ENCODE data around the gene GRB10. TPM values are rescaled to one million over a fixed set of nuclear protein-coding genes. Genes with fewer than 3 reads are reported as not detected.

The GRB10 gene
- total RNA-seq, 1 experiment from 2014 or later, result 83.7 TPM

GRCh38 chr7:50672045-50672444, 110.7 kb downstream of the GRB10 start:
- in situ Hi-C loops (cut with HindIII; ENCODE audit: low pct_unique_long_range_greater_than_20kb, low sequenced_read_pairs), result no loop called here
- DNase-seq (ENCODE audit: low read depth), result no peak

GRCh38 chr7:50671386-50671785, 111.3 kb downstream of the GRB10 start:
- in situ Hi-C loops (cut with HindIII; ENCODE audit: low pct_unique_long_range_greater_than_20kb, low sequenced_read_pairs), result no loop called here
- no peak for DNase-seq (ENCODE audit: low read depth)

- DNase-seq (ENCODE audit: low read depth), result no peak
- in situ Hi-C loops (cut with HindIII; ENCODE audit: low pct_unique_long_range_greater_than_20kb, low sequenced_read_pairs), result no loop called here
Measured at GRCh38 chr7:50669890-50670289, 112.8 kb downstream of the GRB10 start.

- no peak for DNase-seq (ENCODE audit: low read depth)
- in situ Hi-C loops (cut with HindIII; ENCODE audit: low pct_unique_long_range_greater_than_20kb, low sequenced_read_pairs), result no loop called here
Measured at GRCh38 chr7:50667789-50668226, 114.9 kb downstream of the GRB10 start.

- in situ Hi-C loops (cut with HindIII; ENCODE audit: low pct_unique_long_range_greater_than_20kb, low sequenced_read_pairs), result no loop called here
- DNase-seq (ENCODE audit: low read depth), result no peak
Measured at GRCh38 chr7:50667338-50667737, 115.4 kb downstream of the GRB10 start.

GRCh38 chr7:50666124-50666496, 116.6 kb downstream of the GRB10 start:
- in situ Hi-C loops (cut with HindIII; ENCODE audit: low pct_unique_long_range_greater_than_20kb, low sequenced_read_pairs), result no loop called here

GRCh38 chr7:50665403-50666123, 117.1 kb downstream of the GRB10 start:
- in situ Hi-C loops (cut with HindIII; ENCODE audit: low pct_unique_long_range_greater_than_20kb, low sequenced_read_pairs), result no loop called here
- DNase-seq (ENCODE audit: low read depth), result no peak

More at GRCh38 chr7:50666124-50666496, 116.6 kb downstream of the GRB10 start:
- no peak for DNase-seq (ENCODE audit: low read depth)

GRCh38 chr7:50664937-50665336, 117.8 kb downstream of the GRB10 start:
- DNase-seq (ENCODE audit: low read depth), result no peak
- in situ Hi-C loops (cut with HindIII; ENCODE audit: low pct_unique_long_range_greater_than_20kb, low sequenced_read_pairs), result no loop called here

- in situ Hi-C loops (cut with HindIII; ENCODE audit: low pct_unique_long_range_greater_than_20kb, low sequenced_read_pairs), result no loop called here
- peak; percentile 24 for DNase-seq (ENCODE audit: low read depth)
Measured at GRCh38 chr7:50664461-50664922, 118.2 kb downstream of the GRB10 start.

GRCh38 chr7:50663396-50664102, 119.1 kb downstream of the GRB10 start:
- DNase-seq (ENCODE audit: low read depth), result no peak
- in situ Hi-C loops (cut with HindIII; ENCODE audit: low pct_unique_long_range_greater_than_20kb, low sequenced_read_pairs), result no loop called here

GRCh38 chr7:50662996-50663395, 119.7 kb downstream of the GRB10 start:
- in situ Hi-C loops (cut with HindIII; ENCODE audit: low pct_unique_long_range_greater_than_20kb, low sequenced_read_pairs), result no loop called here
- no peak for DNase-seq (ENCODE audit: low read depth)

- in situ Hi-C loops (cut with HindIII; ENCODE audit: low pct_unique_long_range_greater_than_20kb, low sequenced_read_pairs), result no loop called here
- DNase-seq (ENCODE audit: low read depth), result no peak
Measured at GRCh38 chr7:50662041-50662694, 120.5 kb downstream of the GRB10 start.

GRCh38 chr7:50661345-50662040, 121.2 kb downstream of the GRB10 start:
- no peak for DNase-seq (ENCODE audit: low read depth)
- in situ Hi-C loops (cut with HindIII; ENCODE audit: low pct_unique_long_range_greater_than_20kb, low sequenced_read_pairs), result no loop called here

GRCh38 chr7:50660830-50661175, 121.9 kb downstream of the GRB10 start:
- in situ Hi-C loops (cut with HindIII; ENCODE audit: low pct_unique_long_range_greater_than_20kb, low sequenced_read_pairs), result no loop called here
- no peak for DNase-seq (ENCODE audit: low read depth)

- no peak for DNase-seq (ENCODE audit: low read depth)
- in situ Hi-C loops (cut with HindIII; ENCODE audit: low pct_unique_long_range_greater_than_20kb, low sequenced_read_pairs), result no loop called here
Measured at GRCh38 chr7:50660040-50660829, 122.5 kb downstream of the GRB10 start.

GRCh38 chr7:50659329-50659965, 123.2 kb downstream of the GRB10 start:
- in situ Hi-C loops (cut with HindIII; ENCODE audit: low pct_unique_long_range_greater_than_20kb, low sequenced_read_pairs), result no loop called here

GRCh38 chr7:50658696-50659095, 124.0 kb downstream of the GRB10 start:
- in situ Hi-C loops (cut with HindIII; ENCODE audit: low pct_unique_long_range_greater_than_20kb, low sequenced_read_pairs), result no loop called here
- DNase-seq (ENCODE audit: low read depth), result no peak

More at GRCh38 chr7:50659329-50659965, 123.2 kb downstream of the GRB10 start:
- DNase-seq (ENCODE audit: low read depth), result no peak

Measured in Caki2 (cell line).